HepG2 (cell line): ENCODE results near the gene TIPIN. TPM values are rescaled to one million over a fixed set of nuclear protein-coding genes. Genes with fewer than 3 reads are reported as not detected.
A peak's percentile ranks its signal among the peaks of the same experiment; 100 is the strongest.

Experiments used
- CENPX ChIP-seq: sonication (generic); formaldehyde crosslinking; IDR thresholded peaks from 2 replicates; pipeline ENCODE4 v1.9.0; 2021; ENCODE audit warnings: mild to moderate bottlenecking, missing genetic modification reagents, moderate library complexity
- CREBL2 ChIP-seq: sonication (generic); formaldehyde crosslinking; IDR thresholded peaks from 2 replicates; pipeline ENCODE4 v1.8.1; 2023; ENCODE audit warnings: missing genetic modification reagents, mild to moderate bottlenecking, borderline replicate concordance
- EEA1 ChIP-seq: sonication (generic); formaldehyde crosslinking; IDR thresholded peaks from 2 replicates; pipeline ENCODE4 v1.5.1; 2020; ENCODE audit warnings: mild to moderate bottlenecking, missing genetic modification reagents, borderline replicate concordance
- GATA4 ChIP-seq: sonication (generic); IDR thresholded peaks from 2 replicates; pipeline ENCODE4 v1.6.1; 2016; ENCODE audit warnings: antibody characterized with exemption, low read depth, borderline replicate concordance
- HDAC1 ChIP-seq: sonication (generic); formaldehyde crosslinking; IDR thresholded peaks from 2 replicates; pipeline ENCODE4 v1.5.1; 2020; ENCODE audit warnings: mild to moderate bottlenecking, missing genetic modification reagents
- HIVEP1 ChIP-seq: sonication (generic); formaldehyde crosslinking; IDR thresholded peaks from 2 replicates; pipeline ENCODE4 v1.4.0; 2020; ENCODE audit warnings: mild to moderate bottlenecking, missing genetic modification reagents
- HMGXB3 ChIP-seq: sonication (generic); formaldehyde crosslinking; IDR thresholded peaks from 2 replicates; pipeline ENCODE4 v1.4.0; 2020; ENCODE audit warnings: missing genetic modification reagents, borderline replicate concordance
- HOXA5 ChIP-seq: sonication (generic); formaldehyde crosslinking; IDR thresholded peaks from 2 replicates; pipeline ENCODE4 v1.4.0; 2020; ENCODE audit warnings: missing genetic modification reagents
- KLF13 ChIP-seq: sonication (generic); formaldehyde crosslinking; IDR thresholded peaks from 2 replicates; pipeline ENCODE4 v1.4.0; 2020; ENCODE audit warnings: mild to moderate bottlenecking, missing genetic modification reagents
- KLF9 ChIP-seq: IDR thresholded peaks from 2 replicates; pipeline ENCODE4 v1.6.1; 2016; ENCODE audit warnings: low read depth
- KMT2B ChIP-seq: IDR thresholded peaks from 2 replicates; pipeline ENCODE4 v1.6.1; 2016; ENCODE audit warnings: missing genetic modification reagents, missing compliant biosample characterization
- MYC ChIP-seq: sonication (generic); formaldehyde crosslinking; IDR thresholded peaks from 2 replicates; pipeline ENCODE4 v1.9.0; 2021; ENCODE audit warnings: missing genetic modification reagents, borderline replicate concordance
- SAP130 ChIP-seq: IDR thresholded peaks from 2 replicates; pipeline ENCODE4 v1.6.1; 2016; ENCODE audit warnings: low read depth
- SMARCE1 ChIP-seq: fragments of 450-650 bp; IDR thresholded peaks from 2 replicates; pipeline ENCODE4 v1.6.1; 2017; ENCODE audit warnings: borderline replicate concordance
- SP2 ChIP-seq: sonication (generic); formaldehyde crosslinking; IDR thresholded peaks from 2 replicates; pipeline ENCODE4 v1.5.1; 2020; ENCODE audit warnings: mild to moderate bottlenecking, missing genetic modification reagents
- THAP11 ChIP-seq: IDR thresholded peaks from 2 replicates; pipeline ENCODE4 v1.6.1; 2016; ENCODE audit warnings: missing biosample characterization, missing genetic modification reagents
- TMF1 ChIP-seq: sonication (generic); formaldehyde crosslinking; IDR thresholded peaks from 2 replicates; pipeline ENCODE4 v1.8.1; 2022; ENCODE audit warnings: low read depth, missing genetic modification reagents
- ZNF136 ChIP-seq: sonication (generic); formaldehyde crosslinking; IDR thresholded peaks from 2 replicates; pipeline ENCODE4 v1.8.1; 2022; ENCODE audit warnings: low read depth, mild to moderate bottlenecking, moderate library complexity, missing genetic modification reagents
- ZNF160 ChIP-seq: sonication (generic); formaldehyde crosslinking; IDR thresholded peaks from 2 replicates; pipeline ENCODE4 v1.8.0; 2022; ENCODE audit warnings: mild to moderate bottlenecking, inconsistent platforms, missing genetic modification reagents
- ZNF235 ChIP-seq: sonication (generic); formaldehyde crosslinking; IDR thresholded peaks from 2 replicates; pipeline ENCODE4 v1.8.1; 2023; ENCODE audit warnings: mild to moderate bottlenecking, missing genetic modification reagents, borderline replicate concordance
- ZNF274 ChIP-seq: sonication (generic); formaldehyde crosslinking; IDR thresholded peaks from 2 replicates; pipeline ENCODE4 v1.5.1; 2020; ENCODE audit warnings: mild to moderate bottlenecking, missing genetic modification reagents
- ZNF30 ChIP-seq: sonication (generic); formaldehyde crosslinking; IDR thresholded peaks from 2 replicates; pipeline ENCODE4 v1.5.0; 2020; ENCODE audit warnings: mild to moderate bottlenecking, missing genetic modification reagents
- ZNF329 ChIP-seq: sonication (generic); formaldehyde crosslinking; IDR thresholded peaks from 2 replicates; pipeline ENCODE4 v1.9.0; 2021; ENCODE audit warnings: low read depth, mild to moderate bottlenecking, missing genetic modification reagents
- ZNF550 ChIP-seq: sonication (generic); formaldehyde crosslinking; IDR thresholded peaks from 2 replicates; pipeline ENCODE4 v1.4.0; 2020; ENCODE audit warnings: mild to moderate bottlenecking, missing genetic modification reagents, borderline replicate concordance
- ZNF713 ChIP-seq: sonication (generic); formaldehyde crosslinking; IDR thresholded peaks from 2 replicates; pipeline ENCODE4 v1.4.0; 2020; ENCODE audit warnings: mild to moderate bottlenecking, missing genetic modification reagents
- polyA plus RNA-seq, 8 experiments: library from polyadenylated mRNA; depleted of rRNA in 3 of 8; stranded (reverse) in 7 of 8; unstranded in 1 of 8; fragments of >200 nt; fragmentation: Illumina TruSeq in 4 of 8; extraction: Trizol in 4 of 8; gene quantifications; 2 replicates each; pipeline versions ENCODE4 v1.2.1 to v1.2.3, GENCODE V29; 2011 to 2016; ENCODE audit warnings: low read depth in 4 of 8, missing spikeins in 1 of 8, mixed read lengths in 1 of 8; ENCODE audit not compliant: insufficient read depth in 1 of 8
- total RNA-seq, 5 experiments: library from RNA; depleted of rRNA; stranded (reverse); fragments of >200 nt; fragmentation: Illumina TruSeq; extraction: Trizol; gene quantifications; 2 replicates each; pipeline ENCODE4 v1.2.3, GENCODE V29; 2016; ENCODE audit warnings: low read depth in 1 of 5

Gene TIPIN
- total and polyA plus RNA-seq, 2 of the 13 experiments (the other 11 are each of a cell fraction or from before 2014, with no cell fraction given), result 2.7 to 28.6 TPM

GRCh38 chr15:66356359-66357236 lies at the start of gene TIPIN (continued):
- TF ChIP-seq ZNF550 (no peak), ZNF329 (CRISPR knock-in tag) (no peak), HDAC1 (CRISPR knock-in tag) (peak; percentile 96), HMGXB3 (CRISPR knock-in tag) (no peak), SMARCE1 (no peak), KMT2B (CRISPR knock-in tag) (peak; percentile 89), ZNF713 (CRISPR knock-in tag) (no peak), ZNF235 (no peak), CREBL2 (CRISPR knock-in tag) (no peak), ZNF160 (no peak; the same call in 1 of the 2 replicates), HOXA5 (peak; percentile 83; the same call in 1 of the 2 replicates), EEA1 (CRISPR knock-in tag) (0 out of 2 replicates have a peak, but pooled peaks have one; percentile 48), CENPX (CRISPR knock-in tag) (no peak), SP2 (CRISPR knock-in tag) (peak; percentile 73), TMF1 (CRISPR knock-in tag) (peak; percentile 90), SAP130 (CRISPR knock-in tag) (peak; percentile 85), ZNF136 (CRISPR knock-in tag) (0 out of 2 replicates have a peak, but pooled peaks have one; percentile 65), ZNF30 (no peak), KLF13 (CRISPR knock-in tag) (no peak), GATA4 (no peak), ZNF274 (peak; percentile 80; the same call in 1 of the 2 replicates), MYC (CRISPR knock-in tag) (peak; percentile 81; the same call in 1 of the 2 replicates), THAP11 (peak; percentile 80), KLF9 (CRISPR knock-in tag) (no peak), HIVEP1 (CRISPR knock-in tag) (peak; percentile 76; the same call in 1 of the 2 replicates)
